HG02798 (cell line): Measurements from ENCODE around the gene PCSK2.

Source experiments
- ATAC-seq: cut with Tn5 transposase; IDR thresholded peaks from one replicate; pipeline ENCODE4 v1.9.1; 2021; ENCODE audit warnings: mild to moderate bottlenecking; ENCODE audit not compliant: unreplicated experiment, poor library complexity

PCSK2 gene

DNA sequence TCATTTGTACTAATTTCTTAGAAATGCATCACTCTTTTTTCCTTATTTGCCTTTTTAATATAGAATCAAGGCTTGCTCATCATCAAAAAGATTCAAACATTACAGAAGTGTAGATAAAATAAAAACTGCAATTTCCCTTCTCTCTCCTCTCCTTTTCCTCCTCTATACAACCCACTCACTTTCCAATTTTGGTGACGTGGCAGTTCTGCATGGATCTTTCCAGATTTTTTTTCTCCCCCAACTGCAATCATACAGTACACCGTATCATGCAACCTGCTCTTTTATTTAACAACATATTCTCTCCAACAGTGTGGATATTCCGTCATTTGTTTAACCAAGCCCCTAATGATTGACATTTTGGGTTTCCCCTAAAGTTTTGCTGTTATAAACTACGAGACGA, 163.8 kb downstream of the PCSK2 start:
- no peak for ATAC-seq

GRCh38 chr20:17391127-17391771, 164.4 kb downstream of the PCSK2 start:
- ATAC-seq = no peak

GRCh38 chr20:17394411-17394810, 167.6 kb downstream of the PCSK2 start:
- no peak for ATAC-seq

DNA sequence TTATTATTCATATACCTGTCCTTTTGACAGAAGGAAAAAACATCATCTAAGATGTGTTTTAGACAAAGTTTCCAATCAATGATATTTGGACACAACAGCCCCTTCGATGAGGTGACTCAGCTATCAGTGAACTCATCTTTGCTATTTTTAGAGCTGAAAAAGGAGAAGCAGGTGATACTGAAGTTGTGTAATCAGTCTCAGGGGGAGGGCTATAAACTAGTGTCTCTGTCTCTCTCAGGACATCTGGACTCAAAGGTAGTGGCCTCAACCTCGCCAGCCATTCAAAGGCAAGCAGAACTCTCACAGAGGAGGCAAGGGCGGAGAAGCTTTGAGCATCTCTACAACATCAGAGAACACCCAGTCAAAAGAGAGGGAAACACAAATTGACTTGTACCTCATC, 168.9 kb downstream of the PCSK2 start:
- peak; percentile 47 for ATAC-seq

GRCh38 chr20:17399303-17399985, 172.6 kb downstream of the PCSK2 start:
- ATAC-seq = no peak

- no peak for ATAC-seq
Measured at GRCh38 chr20:17403461-17403860, 176.6 kb downstream of the PCSK2 start.

- ATAC-seq = no peak
Measured at GRCh38 chr20:17406051-17406590, 179.3 kb downstream of the PCSK2 start.

DNA sequence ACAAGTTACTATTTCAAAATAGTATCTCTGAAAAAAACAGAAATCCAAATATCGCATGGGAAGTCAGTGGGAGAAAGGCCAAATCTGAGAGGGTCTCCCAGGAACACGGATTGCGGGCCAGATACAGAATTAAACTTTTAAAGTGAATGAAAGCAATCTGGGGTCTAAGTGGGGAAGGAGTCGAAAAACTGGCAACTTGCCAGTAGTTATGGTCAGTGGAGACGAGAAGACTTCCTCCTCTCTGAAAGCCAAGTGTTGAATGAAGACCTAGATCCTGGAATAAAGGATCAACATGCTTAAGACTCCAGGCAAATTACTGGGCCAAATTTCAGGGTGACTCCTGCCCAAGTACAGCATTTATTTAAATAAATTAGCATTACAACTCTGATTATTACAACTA, 180.7 kb downstream of the PCSK2 start:
- ATAC-seq = no peak

DNA sequence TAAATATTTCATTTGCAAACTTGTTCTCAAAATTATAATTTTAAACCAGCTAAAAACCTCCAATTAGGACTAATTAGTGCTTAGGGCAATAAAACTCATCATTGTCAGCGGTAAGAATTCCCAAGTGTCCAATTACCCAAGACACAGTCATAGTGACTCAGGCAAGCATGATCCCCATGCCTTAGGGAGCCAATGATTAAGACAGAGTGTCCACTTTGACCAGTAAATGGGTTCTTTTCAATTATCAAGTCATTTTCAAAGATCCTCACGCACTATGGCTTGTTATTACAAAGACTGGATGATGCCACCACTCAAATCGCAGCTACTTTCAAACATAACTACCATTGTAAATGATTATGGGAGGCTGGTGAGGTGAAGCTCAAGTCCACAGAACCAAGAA, 190.4 kb downstream of the PCSK2 start:
- no peak for ATAC-seq

DNA sequence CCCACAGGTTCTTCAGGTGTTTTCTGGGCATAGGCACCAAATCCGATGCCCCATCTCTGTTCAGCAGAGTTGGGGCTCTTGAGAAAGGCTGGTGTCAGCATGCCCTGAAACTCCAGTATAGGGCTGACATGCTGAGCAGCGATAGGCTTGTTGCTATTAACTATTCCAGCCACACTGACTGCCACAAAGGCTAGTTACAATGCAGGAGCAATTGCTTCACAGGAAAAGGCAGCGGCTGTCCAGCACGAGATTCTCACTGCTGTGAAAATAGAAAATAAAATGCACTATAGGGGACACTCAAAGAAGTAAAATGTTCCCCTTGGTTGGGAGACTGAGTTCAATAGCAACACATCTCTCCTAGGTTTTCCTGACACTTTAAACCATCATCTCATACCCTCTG, 191.9 kb downstream of the PCSK2 start:
- ATAC-seq = no peak

DNA sequence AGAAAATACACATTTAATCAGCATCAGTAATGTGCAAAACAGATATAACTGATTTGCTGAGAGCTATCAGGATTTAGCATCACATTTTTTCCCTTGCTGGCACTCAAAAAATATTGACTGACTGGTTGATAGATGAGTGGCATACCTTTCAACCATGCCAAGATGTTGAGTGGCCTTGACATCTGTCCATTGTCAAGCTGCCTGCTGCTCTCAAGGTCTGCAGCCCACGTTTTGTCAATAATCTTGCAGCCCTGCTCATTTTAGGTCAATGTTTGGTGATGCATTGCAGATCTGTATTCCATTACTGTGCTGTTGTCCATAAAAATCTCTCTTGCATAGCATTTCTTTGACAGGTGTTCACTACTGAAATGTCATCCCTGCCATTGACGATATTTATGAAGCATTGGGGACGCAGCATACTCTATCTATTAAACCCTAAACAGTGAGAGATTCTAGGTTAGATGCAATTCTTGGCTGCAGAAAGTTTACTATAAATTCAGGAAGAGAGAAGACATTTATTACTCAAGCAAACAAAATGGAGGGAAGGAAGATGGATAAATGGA, 192.7 kb downstream of the PCSK2 start:
- ATAC-seq = no peak

GRCh38 chr20:17421493-17421892, 194.7 kb downstream of the PCSK2 start:
- ATAC-seq = no peak

- no peak for ATAC-seq
Measured at GRCh38 chr20:17423782-17424181, 196.9 kb downstream of the PCSK2 start.

DNA sequence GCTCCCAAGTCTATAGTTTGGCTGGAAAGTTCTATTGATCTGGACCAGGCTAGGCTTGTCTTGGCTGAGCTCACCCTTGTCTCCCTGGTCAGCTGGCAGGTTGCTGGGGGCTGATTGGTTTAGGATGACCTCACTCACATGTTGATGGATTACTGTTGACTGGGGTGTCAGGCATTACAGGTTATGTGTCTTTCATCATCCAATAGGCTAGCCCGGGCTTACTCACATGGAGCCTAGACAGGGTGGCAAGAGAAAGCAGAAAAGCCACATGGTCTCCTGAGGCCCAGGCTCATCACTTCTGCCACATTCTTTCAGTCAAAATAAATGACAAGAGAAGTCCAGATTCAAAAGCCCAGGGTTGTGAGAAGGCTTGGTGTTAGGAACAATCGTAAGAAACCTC, 200.8 kb downstream of the PCSK2 start:
- ATAC-seq = no peak

DNA sequence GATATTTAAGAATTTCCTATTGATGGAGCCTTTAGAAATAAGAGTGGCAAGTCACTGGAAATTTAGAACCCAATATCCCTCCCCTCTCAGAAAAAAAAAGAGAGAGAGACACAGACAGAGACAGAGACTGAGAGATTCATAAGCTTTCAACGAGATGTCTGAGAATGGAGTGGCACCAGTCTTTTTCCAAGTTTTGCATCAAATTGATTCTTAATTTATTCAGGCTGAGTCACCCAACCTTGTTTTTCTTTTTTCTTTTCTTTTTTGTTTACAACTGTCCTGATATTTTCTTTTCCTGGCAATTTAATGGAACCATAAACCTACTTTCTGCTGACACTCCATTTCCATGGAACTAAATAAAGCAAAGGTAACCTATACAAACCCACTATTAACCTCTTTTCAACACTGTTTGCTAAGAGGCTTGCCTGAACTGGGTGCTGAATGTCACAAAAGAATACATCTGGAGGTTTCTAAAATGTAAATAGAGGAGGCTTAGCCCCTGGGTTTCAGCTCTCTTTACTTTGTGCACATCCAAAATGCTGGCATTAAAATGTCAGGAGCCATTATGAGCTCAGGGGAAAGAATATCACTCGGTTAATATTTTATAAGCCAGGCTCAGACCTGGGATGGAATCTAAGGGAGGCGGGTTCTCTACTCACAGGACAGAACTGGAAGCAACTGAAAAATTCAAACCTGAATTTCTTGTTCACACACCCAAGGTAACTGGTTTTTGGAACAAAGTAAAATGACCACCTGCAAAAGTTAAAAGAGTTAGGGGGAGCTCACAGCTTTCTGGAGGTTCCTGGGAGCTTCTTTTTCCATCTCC, 203.5 kb downstream of the PCSK2 start:
- no peak for ATAC-seq

DNA sequence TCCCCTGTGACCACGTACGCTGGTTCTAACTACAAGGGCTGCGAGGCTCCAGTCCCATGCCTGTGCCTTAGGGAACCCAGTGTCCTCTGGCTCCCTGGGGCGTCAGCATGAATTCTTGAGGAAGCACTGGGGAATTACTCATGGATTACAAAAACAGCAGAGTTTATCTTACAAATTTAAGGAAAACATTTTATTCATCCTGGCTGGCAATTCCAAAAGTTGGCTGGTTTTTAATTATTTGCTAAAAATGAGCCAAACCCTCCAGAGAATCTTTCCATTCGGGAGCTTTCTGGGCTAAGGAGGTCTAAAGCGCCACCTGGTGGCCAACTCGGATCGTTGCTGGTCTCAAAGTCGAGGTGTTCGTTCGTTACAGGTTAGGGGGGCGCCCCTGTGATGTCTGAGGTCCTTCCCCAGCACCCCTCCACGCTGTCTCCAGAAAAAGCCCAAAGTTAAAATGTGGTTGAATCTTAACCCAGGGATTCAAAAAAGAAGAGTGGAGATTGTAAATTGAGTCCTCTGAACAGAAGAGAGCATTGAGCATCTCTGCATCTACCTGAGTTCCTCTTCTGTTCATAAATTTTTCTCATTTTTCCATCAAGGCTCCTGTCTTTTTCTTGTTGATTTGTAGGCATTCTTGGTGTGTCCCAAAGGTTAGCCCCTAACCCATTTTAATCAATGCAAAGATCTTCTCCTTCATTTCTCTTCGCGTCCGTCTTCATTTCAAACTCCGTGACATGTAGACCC, 205.0 kb downstream of the PCSK2 start:
- ATAC-seq = no peak

GRCh38 chr20:17436664-17437063, 209.8 kb downstream of the PCSK2 start:
- no peak for ATAC-seq

- ATAC-seq = no peak
Measured at GRCh38 chr20:17437251-17437650, 210.4 kb downstream of the PCSK2 start.

- ATAC-seq = no peak
Measured at GRCh38 chr20:17438436-17439039, 211.7 kb downstream of the PCSK2 start.
